HepG2 (cell line): Measurements from ENCODE around the gene IMMT. TPM values are rescaled to one million over a fixed set of nuclear protein-coding genes. Genes with fewer than 3 reads are reported as not detected.

Experiments used
- CREM ChIP-seq, 2 experiments: sonication (generic) in 1 of 2; formaldehyde crosslinking in 1 of 2; IDR thresholded peaks; 2 replicates each; pipeline versions ENCODE4 v1.4.0 to v1.6.1; 2016 to 2020; ENCODE audit warnings: antibody characterized with exemption in 1 of 2, mild to moderate bottlenecking in 1 of 2, missing genetic modification reagents in 1 of 2
- ELF3 ChIP-seq: IDR thresholded peaks from 2 replicates; pipeline ENCODE4 v1.6.1; 2016; ENCODE audit warnings: missing genetic modification reagents, missing compliant biosample characterization
- GTF3A ChIP-seq: sonication (generic); formaldehyde crosslinking; conservative IDR thresholded peaks from 2 replicates; pipeline ENCODE4 v1.4.0; 2020; ENCODE audit warnings: mild to moderate bottlenecking, missing genetic modification reagents
- HCFC1 ChIP-seq: fragments of 150-350 bp; IDR thresholded peaks from 2 replicates; pipeline ENCODE4 v1.6.1; 2014; ENCODE audit warnings: low read depth, low read length
- KAT8 ChIP-seq: IDR thresholded peaks from 2 replicates; pipeline ENCODE4 v1.6.1; 2016; ENCODE audit warnings: missing genetic modification reagents, missing compliant biosample characterization
- KMT2B ChIP-seq: IDR thresholded peaks from 2 replicates; pipeline ENCODE4 v1.6.1; 2016; ENCODE audit warnings: missing genetic modification reagents, missing compliant biosample characterization
- POLR2AphosphoS2 ChIP-seq: IDR thresholded peaks from 2 replicates; pipeline ENCODE4 v1.6.1; 2011; ENCODE audit warnings: low read depth, low read length, improper control_type of control experiment
- SRSF1 ChIP-seq: fragments of 200-400 bp; formaldehyde crosslinking; optimal IDR thresholded peaks from 2 replicates; pipeline ENCODE3; 2017; ENCODE audit warnings: mild to moderate bottlenecking, low read depth, low read length, moderate library complexity
- YEATS2 ChIP-seq: sonication (generic); formaldehyde crosslinking; IDR thresholded peaks from 2 replicates; pipeline ENCODE4 v1.4.0; 2020; ENCODE audit warnings: missing genetic modification reagents, borderline replicate concordance
- ZNF274 ChIP-seq: sonication (generic); formaldehyde crosslinking; IDR thresholded peaks from 2 replicates; pipeline ENCODE4 v1.5.1; 2020; ENCODE audit warnings: mild to moderate bottlenecking, missing genetic modification reagents
- ZNF30 ChIP-seq: sonication (generic); formaldehyde crosslinking; IDR thresholded peaks from 2 replicates; pipeline ENCODE4 v1.5.0; 2020; ENCODE audit warnings: mild to moderate bottlenecking, missing genetic modification reagents
- ZNF331 ChIP-seq: sonication (generic); formaldehyde crosslinking; IDR thresholded peaks from 2 replicates; pipeline ENCODE4 v1.4.0; 2020; ENCODE audit warnings: missing genetic modification reagents
- ZNF350 ChIP-seq: sonication (generic); formaldehyde crosslinking; IDR thresholded peaks from 2 replicates; pipeline ENCODE4 v1.4.0; 2020; ENCODE audit warnings: mild to moderate bottlenecking, low read depth, missing genetic modification reagents, borderline replicate concordance
- ZNF354B ChIP-seq: sonication (generic); formaldehyde crosslinking; IDR thresholded peaks from 2 replicates; pipeline ENCODE4 v1.8.0; 2022; ENCODE audit warnings: mild to moderate bottlenecking, missing genetic modification reagents
- ZNF543 ChIP-seq: sonication (generic); formaldehyde crosslinking; IDR thresholded peaks from 2 replicates; pipeline ENCODE4 v1.4.0; 2020; ENCODE audit warnings: mild to moderate bottlenecking, missing genetic modification reagents
- ZNF7 ChIP-seq: IDR thresholded peaks from 2 replicates; pipeline ENCODE4 v1.6.1; 2016; ENCODE audit warnings: missing biosample characterization, missing genetic modification reagents
- polyA plus RNA-seq, 8 experiments: library from polyadenylated mRNA; depleted of rRNA in 3 of 8; stranded (reverse) in 7 of 8; unstranded in 1 of 8; fragments of >200 nt; fragmentation: Illumina TruSeq in 4 of 8; extraction: Trizol in 4 of 8; gene quantifications; 2 replicates each; pipeline versions ENCODE4 v1.2.1 to v1.2.3, GENCODE V29; 2011 to 2016; ENCODE audit warnings: low read depth in 4 of 8, missing spikeins in 1 of 8, mixed read lengths in 1 of 8; ENCODE audit not compliant: insufficient read depth in 1 of 8
- total RNA-seq, 5 experiments: library from RNA; depleted of rRNA; stranded (reverse); fragments of >200 nt; fragmentation: Illumina TruSeq; extraction: Trizol; gene quantifications; 2 replicates each; pipeline ENCODE4 v1.2.3, GENCODE V29; 2016; ENCODE audit warnings: low read depth in 1 of 5
- TF ChIP-seq, protein P1 (sequence below): sonication (generic); formaldehyde crosslinking; IDR thresholded peaks from 2 replicates; pipeline ENCODE4 v1.8.1; 2023; ENCODE audit warnings: mild to moderate bottlenecking, inconsistent platforms, moderate library complexity, missing genetic modification reagents, borderline replicate concordance
- TF ChIP-seq, protein P2 (sequence below): sonication (generic); formaldehyde crosslinking; IDR thresholded peaks from 2 replicates; pipeline ENCODE4 v1.4.0; 2020; ENCODE audit warnings: missing genetic modification reagents, mild to moderate bottlenecking, borderline replicate concordance
- TF ChIP-seq, protein P3 (sequence below): sonication (generic); formaldehyde crosslinking; IDR thresholded peaks from 2 replicates; pipeline ENCODE4 v1.4.0; 2020; ENCODE audit warnings: missing genetic modification reagents
- TF ChIP-seq, protein P4 (sequence below): sonication (generic); formaldehyde crosslinking; IDR thresholded peaks from 2 replicates; pipeline ENCODE4 v1.5.1; 2020; ENCODE audit warnings: missing genetic modification reagents, mild to moderate bottlenecking, borderline replicate concordance
- TF ChIP-seq, protein P5 (sequence below): sonication (generic); formaldehyde crosslinking; IDR thresholded peaks from 2 replicates; pipeline ENCODE4 v1.8.0; 2022; ENCODE audit warnings: missing genetic modification reagents, low read depth, mild to moderate bottlenecking, borderline replicate concordance

IMMT gene
- total and polyA plus RNA-seq, 2 of the 13 experiments (the other 11 are each of a cell fraction or from before 2014, with no cell fraction given) = 63.5 to 119 TPM

DNA sequence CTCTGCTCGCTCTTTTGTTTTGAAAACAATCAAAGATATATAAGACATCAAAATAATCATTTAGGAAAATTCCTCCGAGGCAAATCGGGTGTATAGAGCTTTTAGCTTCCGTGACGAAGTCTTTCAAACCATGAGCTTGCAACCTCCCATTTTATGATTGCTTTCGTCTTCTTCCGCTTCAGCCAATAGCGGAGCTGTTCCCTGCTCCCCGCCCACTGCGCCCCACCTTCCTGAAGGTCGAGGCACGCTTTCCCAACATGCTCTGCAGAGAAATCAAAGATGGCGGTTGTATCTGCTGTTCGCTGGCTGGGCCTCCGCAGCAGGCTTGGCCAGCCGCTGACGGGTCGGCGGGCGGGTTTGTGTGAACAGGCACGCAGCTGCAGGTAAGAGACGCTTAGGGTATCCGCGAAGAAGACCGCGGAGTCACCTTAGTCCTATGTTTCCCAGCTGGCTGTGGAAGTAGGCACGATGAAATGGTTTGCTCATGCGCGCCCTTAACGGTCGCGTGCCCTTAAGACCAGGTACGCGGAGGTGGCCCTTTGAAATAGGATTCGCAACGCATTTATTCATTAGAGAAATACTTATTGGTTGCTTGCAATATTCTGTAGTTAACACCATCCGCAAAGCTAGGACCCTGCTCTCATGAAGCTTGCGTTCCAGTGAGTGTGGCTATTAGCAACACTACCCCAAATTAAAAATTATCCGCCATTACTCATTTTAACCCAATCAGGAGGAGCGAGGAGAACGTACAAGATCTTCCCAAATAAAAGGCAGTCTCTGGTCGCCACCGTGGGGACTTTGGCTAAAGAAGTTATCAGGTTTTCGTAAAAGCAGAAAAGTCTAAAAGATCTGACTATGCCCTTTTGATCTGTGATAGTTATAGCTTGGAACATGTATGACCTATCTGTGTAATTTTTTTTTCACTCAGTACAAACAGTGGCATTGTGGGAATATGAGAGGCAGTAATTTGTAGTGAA is 89.0 kb downstream of the IMMT start, which contains the start of gene PTCD3 (continued):
- no peak for TF ChIP-seq ZNF30
- peak; percentile 92 for TF ChIP-seq KAT8 (CRISPR knock-in tag)
- TF ChIP-seq ZNF543 (CRISPR knock-in tag) = no peak; the same call in 1 of the 2 replicates
- peak; percentile 93 for TF ChIP-seq KMT2B (CRISPR knock-in tag)
- TF ChIP-seq GTF3A (CRISPR knock-in tag) = no peak
- peak; percentile 57; the same call in 1 of the 2 replicates for TF ChIP-seq ZNF331 (CRISPR knock-in tag)
- no peak for TF ChIP-seq ZNF7
- peak; percentile 38; the same call in 1 of the 2 replicates for TF ChIP-seq ELF3
- peak; percentile 87 for TF ChIP-seq YEATS2 (CRISPR knock-in tag)
- TF ChIP-seq ZNF350 (CRISPR knock-in tag) = peak; percentile 87; the same call in 1 of the 2 replicates
- TF ChIP-seq, protein P1, sequence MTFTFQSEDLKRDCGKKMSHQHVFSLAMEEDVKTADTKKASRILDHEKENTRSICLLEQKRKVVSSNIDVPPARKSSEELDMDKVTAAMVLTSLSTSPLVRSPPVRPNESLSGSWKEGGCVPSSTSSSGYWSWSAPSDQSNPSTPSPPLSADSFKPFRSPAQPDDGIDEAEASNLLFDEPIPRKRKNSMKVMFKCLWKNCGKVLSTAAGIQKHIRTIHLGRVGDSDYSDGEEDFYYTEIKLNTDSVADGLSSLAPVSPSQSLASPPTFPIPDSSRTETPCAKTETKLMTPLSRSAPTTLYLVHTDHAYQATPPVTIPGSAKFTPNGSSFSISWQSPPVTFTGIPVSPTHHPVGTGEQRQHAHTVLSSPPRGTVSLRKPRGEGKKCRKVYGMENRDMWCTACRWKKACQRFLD (CRISPR knock-in tag) = peak; percentile 36; the same call in 1 of the 2 replicates
- peak; percentile 35 for TF ChIP-seq SRSF1
- TF ChIP-seq ZNF274 (CRISPR knock-in tag) = peak; percentile 79; the same call in 1 of the 2 replicates
- peak; percentile 90 for TF ChIP-seq CREM (IDR thresholded peaks at IDR 0.05)
- TF ChIP-seq CREM (CRISPR knock-in tag; IDR thresholded peaks at IDR 0.05) = no peak
- TF ChIP-seq, protein P2, sequence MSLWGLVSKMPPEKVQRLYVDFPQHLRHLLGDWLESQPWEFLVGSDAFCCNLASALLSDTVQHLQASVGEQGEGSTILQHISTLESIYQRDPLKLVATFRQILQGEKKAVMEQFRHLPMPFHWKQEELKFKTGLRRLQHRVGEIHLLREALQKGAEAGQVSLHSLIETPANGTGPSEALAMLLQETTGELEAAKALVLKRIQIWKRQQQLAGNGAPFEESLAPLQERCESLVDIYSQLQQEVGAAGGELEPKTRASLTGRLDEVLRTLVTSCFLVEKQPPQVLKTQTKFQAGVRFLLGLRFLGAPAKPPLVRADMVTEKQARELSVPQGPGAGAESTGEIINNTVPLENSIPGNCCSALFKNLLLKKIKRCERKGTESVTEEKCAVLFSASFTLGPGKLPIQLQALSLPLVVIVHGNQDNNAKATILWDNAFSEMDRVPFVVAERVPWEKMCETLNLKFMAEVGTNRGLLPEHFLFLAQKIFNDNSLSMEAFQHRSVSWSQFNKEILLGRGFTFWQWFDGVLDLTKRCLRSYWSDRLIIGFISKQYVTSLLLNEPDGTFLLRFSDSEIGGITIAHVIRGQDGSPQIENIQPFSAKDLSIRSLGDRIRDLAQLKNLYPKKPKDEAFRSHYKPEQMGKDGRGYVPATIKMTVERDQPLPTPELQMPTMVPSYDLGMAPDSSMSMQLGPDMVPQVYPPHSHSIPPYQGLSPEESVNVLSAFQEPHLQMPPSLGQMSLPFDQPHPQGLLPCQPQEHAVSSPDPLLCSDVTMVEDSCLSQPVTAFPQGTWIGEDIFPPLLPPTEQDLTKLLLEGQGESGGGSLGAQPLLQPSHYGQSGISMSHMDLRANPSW = peak; percentile 56; the same call in 1 of the 2 replicates
- TF ChIP-seq ZNF354B = no peak
- TF ChIP-seq, protein P3, sequence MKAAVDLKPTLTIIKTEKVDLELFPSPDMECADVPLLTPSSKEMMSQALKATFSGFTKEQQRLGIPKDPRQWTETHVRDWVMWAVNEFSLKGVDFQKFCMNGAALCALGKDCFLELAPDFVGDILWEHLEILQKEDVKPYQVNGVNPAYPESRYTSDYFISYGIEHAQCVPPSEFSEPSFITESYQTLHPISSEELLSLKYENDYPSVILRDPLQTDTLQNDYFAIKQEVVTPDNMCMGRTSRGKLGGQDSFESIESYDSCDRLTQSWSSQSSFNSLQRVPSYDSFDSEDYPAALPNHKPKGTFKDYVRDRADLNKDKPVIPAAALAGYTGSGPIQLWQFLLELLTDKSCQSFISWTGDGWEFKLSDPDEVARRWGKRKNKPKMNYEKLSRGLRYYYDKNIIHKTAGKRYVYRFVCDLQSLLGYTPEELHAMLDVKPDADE (CRISPR knock-in tag) = no peak
- TF ChIP-seq, protein P4, sequence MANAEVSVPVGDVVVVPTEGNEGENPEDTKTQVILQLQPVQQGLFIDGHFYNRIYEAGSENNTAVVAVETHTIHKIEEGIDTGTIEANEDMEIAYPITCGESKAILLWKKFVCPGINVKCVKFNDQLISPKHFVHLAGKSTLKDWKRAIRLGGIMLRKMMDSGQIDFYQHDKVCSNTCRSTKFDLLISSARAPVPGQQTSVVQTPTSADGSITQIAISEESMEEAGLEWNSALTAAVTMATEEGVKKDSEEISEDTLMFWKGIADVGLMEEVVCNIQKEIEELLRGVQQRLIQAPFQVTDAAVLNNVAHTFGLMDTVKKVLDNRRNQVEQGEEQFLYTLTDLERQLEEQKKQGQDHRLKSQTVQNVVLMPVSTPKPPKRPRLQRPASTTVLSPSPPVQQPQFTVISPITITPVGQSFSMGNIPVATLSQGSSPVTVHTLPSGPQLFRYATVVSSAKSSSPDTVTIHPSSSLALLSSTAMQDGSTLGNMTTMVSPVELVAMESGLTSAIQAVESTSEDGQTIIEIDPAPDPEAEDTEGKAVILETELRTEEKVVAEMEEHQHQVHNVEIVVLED = peak; percentile 95
- TF ChIP-seq, protein P5, sequence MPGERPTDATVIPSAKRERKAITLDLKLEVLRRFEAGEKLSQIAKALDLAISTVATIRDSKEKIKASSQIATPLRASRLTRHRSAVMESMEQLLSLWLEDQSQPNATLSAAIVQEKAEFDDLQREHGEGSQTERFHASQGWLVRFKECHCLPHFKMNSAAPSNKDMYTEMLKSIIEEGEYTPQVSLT (CRISPR knock-in tag) = 0 out of 2 replicates have a peak, but pooled peaks have one; percentile 82
- TF ChIP-seq HCFC1 = peak; percentile 38; the same call in 1 of the 2 replicates
- peak; percentile 82; the same call in 1 of the 2 replicates for TF ChIP-seq POLR2AphosphoS2
